Vagina (tissue), 2 donors: ENCODE measurements around the gene MAN1C1.

Experiments used
- CTCF ChIP-seq, 3 experiments: fragments of 450-650 bp in 2 of 3; fragments of 200-600 bp in 1 of 3; sonication (generic) in 1 of 3; IDR thresholded peaks; one replicate each; pipeline ENCODE4 v1.5.1; 2017 to 2019; ENCODE audit warnings: antibody characterized with exemption in 3 of 3, mild to moderate bottlenecking in 2 of 3, moderate library complexity in 2 of 3
- POLR2A ChIP-seq, 2 donors: fragments of 450-650 bp; IDR thresholded peaks; one replicate each; pipeline ENCODE4 v1.6.1; 2017; ENCODE audit warnings: antibody characterized with exemption in 2 of 2, mild to moderate bottlenecking in 2 of 2, moderate library complexity in 2 of 2

- TF ChIP-seq CTCF (IDR thresholded peaks at IDR 0.05) (no peak), POLR2A (IDR thresholded peaks at IDR 0.05) (no peak)
Measured at GRCh38 chr1:25804244-25804963, 187.8 kb downstream of the MAN1C1 start.
